Keratinocyte (primary cell): ENCODE results near the gene FANCF. TPM values are rescaled to one million over a fixed set of nuclear protein-coding genes. Genes with fewer than 3 reads are reported as not detected.

Experiments
- DNase-seq: peaks from one replicate; pipeline ENCODE4 v3.0.0-alpha.2; 2011; ENCODE audit warnings: low read depth, missing footprints, low spot score
- FAIRE-seq: peaks from 2 replicates; lab custom pipeline; 2011; peaks lifted over from hg19 to GRCh38; lab: Jason Lieb, UNC
- H2AFZ ChIP-seq: 2 replicates; pipeline ENCODE4 v1.6.0; 2012; ENCODE audit warnings: low read length, control low read depth, inconsistent platforms; ENCODE audit not compliant: control insufficient read depth
- H3K27ac ChIP-seq: 2 replicates; pipeline ENCODE4 v1.5.1; 2011; ENCODE audit warnings: low read length; ENCODE audit not compliant: control insufficient read depth, insufficient read depth
- H3K27me3 ChIP-seq: 3 replicates; pipeline ENCODE4 v1.6.0; 2011; ENCODE audit warnings: low read length; ENCODE audit not compliant: control insufficient read depth, insufficient read depth; ENCODE audit errors: extremely low read depth
- H3K36me3 ChIP-seq, 2 experiments: 2 replicates in 1 of 2; 3 replicates in 1 of 2; pipeline ENCODE4 v1.5.1; 2011; ENCODE audit warnings: low read length in 2 of 2, mild to moderate bottlenecking in 1 of 2; ENCODE audit not compliant: control insufficient read depth in 2 of 2, insufficient read depth in 2 of 2; ENCODE audit errors: extremely low read depth in 1 of 2
- H3K4me1 ChIP-seq: 3 replicates; pipeline ENCODE4 v1.5.1; 2011; ENCODE audit warnings: low read length; ENCODE audit not compliant: control insufficient read depth, insufficient read depth; ENCODE audit errors: extremely low read depth
- H3K4me2 ChIP-seq: 3 replicates; pipeline ENCODE4 v1.6.0; 2011; ENCODE audit warnings: low read depth, low read length; ENCODE audit not compliant: control insufficient read depth, insufficient read depth; ENCODE audit errors: extremely low read depth
- H3K4me3 ChIP-seq, 3 experiments: fragments of 200-600 bp in 1 of 3; sonication (generic) in 1 of 3; 2 replicates in 2 of 3; 3 replicates in 1 of 3; pipeline ENCODE4 v1.5.1; 2011 to 2016; ENCODE audit warnings: low read length in 3 of 3, mild to moderate bottlenecking in 3 of 3, control low read depth in 2 of 3, inconsistent platforms in 1 of 3, low read depth in 1 of 3, mixed read lengths in 1 of 3, mixed run types in 1 of 3, moderate library complexity in 1 of 3; ENCODE audit not compliant: control insufficient read depth in 2 of 3, insufficient read depth in 2 of 3; ENCODE audit errors: extremely low read depth in 1 of 3
- H3K79me2 ChIP-seq: 2 replicates; pipeline ENCODE4 v1.6.0; 2012; ENCODE audit warnings: low read length; ENCODE audit not compliant: control insufficient read depth, insufficient read depth
- H3K9ac ChIP-seq: 3 replicates; pipeline ENCODE4 v1.6.0; 2011; ENCODE audit warnings: low read length; ENCODE audit not compliant: control insufficient read depth, insufficient read depth; ENCODE audit errors: extremely low read depth
- H3K9me1 ChIP-seq: 3 replicates; pipeline ENCODE4 v1.6.0; 2011; ENCODE audit warnings: low read length; ENCODE audit not compliant: control insufficient read depth, insufficient read depth; ENCODE audit errors: extremely low read depth
- H3K9me3 ChIP-seq: 2 replicates; pipeline ENCODE4 v1.5.1; 2012; ENCODE audit warnings: low read depth, low read length; ENCODE audit not compliant: control insufficient read depth
- H4K20me1 ChIP-seq: 3 replicates; pipeline ENCODE4 v1.6.0; 2011; ENCODE audit warnings: low read length; ENCODE audit not compliant: control insufficient read depth, insufficient read depth; ENCODE audit errors: extremely low read depth
- CTCF ChIP-seq, 3 experiments: IDR thresholded peaks in 1 of 3; conservative IDR thresholded peaks in 1 of 3; optimal IDR thresholded peaks in 1 of 3; 2 replicates in 2 of 3; 3 replicates in 1 of 3; pipeline versions ENCODE3 to v1.5.1; 2011; ENCODE audit warnings: low read length in 3 of 3, mild to moderate bottlenecking in 3 of 3, moderate library complexity in 2 of 3, control low read depth in 1 of 3, inconsistent platforms in 1 of 3; ENCODE audit not compliant: insufficient read depth in 2 of 3; ENCODE audit errors: extremely low read depth in 1 of 3
- EZH2 ChIP-seq: IDR thresholded peaks from one replicate; pipeline ENCODE4 v1.6.1; 2012; ENCODE audit warnings: inconsistent platforms, mild to moderate bottlenecking, low read length, moderate library complexity
- dilution Hi-C: fragments of 300-500 bp; cut with MboI; formaldehyde crosslinking; loops from one replicate; pipeline ENCODE4 v1.7.0; 2020; ENCODE audit warnings: low sequenced_read_pairs; ENCODE audit not compliant: extremely low pct_ligation_motif_present
- polyA plus RNA-seq, 5 experiments: library from polyadenylated mRNA; depleted of rRNA in 3 of 5; stranded (reverse) in 3 of 5; stranded (forward) in 1 of 5; unstranded in 1 of 5; fragments of >200 nt; gene quantifications; 1 replicate in 1 of 5; 2 replicates in 3 of 5; 3 replicates in 1 of 5; pipeline versions ENCODE4 v1.2.1 to v1.2.3, GENCODE V29; 2011 to 2012; ENCODE audit warnings: missing spikeins in 2 of 5, low read depth in 1 of 5, low replicate concordance in 1 of 5

The FANCF gene
- polyA plus RNA-seq, 1 donor (not counting 4 experiments of a cell fraction or from before 2014, with no cell fraction given): 5.2 TPM

- Histone ChIP-seq H4K20me1 (no peaks in the 10 kb centered on the region), H3K9me3 (no peaks in the 10 kb centered on the region), H3K9ac (no peak overlapping the region), H3K9me1 (no peaks in the 10 kb centered on the region), H3K4me1 (no peaks in the 10 kb centered on the region), H3K27ac (no peak overlapping the region), H3K4me3 (no peak overlapping the region), H3K36me3 (no peaks in the 10 kb centered on the region), H3K4me2 (no peak overlapping the region), H3K27me3 (no peaks in the 10 kb centered on the region), H2AFZ (no peak overlapping the region), H3K79me2 (no peaks in the 10 kb centered on the region)
- no peak for TF ChIP-seq CTCF (optimal IDR thresholded peaks at IDR 0.05 in 1 of 3, IDR thresholded peaks at IDR 0.05 in 1 of 3, conservative IDR thresholded peaks at IDR 0.05 in 1 of 3; ENCODE audit: extremely low read depth in 1 of 3, insufficient read depth in 2 of 3, low read length in 3 of 3)
- no peak for TF ChIP-seq EZH2
- DNase-seq (no peak), FAIRE-seq (no peak)
- dilution Hi-C loops: no loop called here
Observed at GRCh38 chr11:22582151-22582410, 43.5 kb downstream of the FANCF start.

- Histone ChIP-seq H3K9ac (no peak overlapping the region), H3K27ac (no peak overlapping the region), H3K4me2 (no peak overlapping the region), H3K79me2 (no peaks in the 10 kb centered on the region), H3K4me1 (no peaks in the 10 kb centered on the region), H3K27me3 (no peaks in the 10 kb centered on the region), H3K9me3 (no peaks in the 10 kb centered on the region), H3K36me3 (no peaks in the 10 kb centered on the region), H4K20me1 (no peaks in the 10 kb centered on the region), H2AFZ (no peak overlapping the region), H3K9me1 (no peaks in the 10 kb centered on the region), H3K4me3 (no peak overlapping the region)
- FAIRE-seq: no peak
- DNase-seq: no peak
- TF ChIP-seq CTCF (optimal IDR thresholded peaks at IDR 0.05 in 1 of 3, IDR thresholded peaks at IDR 0.05 in 1 of 3, conservative IDR thresholded peaks at IDR 0.05 in 1 of 3; ENCODE audit: extremely low read depth in 1 of 3, insufficient read depth in 2 of 3, low read length in 3 of 3) (no peak), EZH2 (no peak)
- dilution Hi-C loops: no loop called here
Observed at GRCh38 chr11:22581354-22582150, 44.1 kb downstream of the FANCF start.
